Body of pancreas (tissue), 4 donors: ENCODE results near the gene TNFRSF12A.

Source experiments
- POLR2A ChIP-seq, 3 donors: fragments of 450-650 bp; IDR thresholded peaks; one replicate each; pipeline ENCODE4 v1.6.1; 2016; ENCODE audit warnings: antibody characterized with exemption in 3 of 3, mild to moderate bottlenecking in 2 of 3
- TF ChIP-seq, protein P1 (sequence below), 7 experiments: fragments of 450-650 bp in 4 of 7; fragments of 200-600 bp in 3 of 7; sonication (generic) in 3 of 7; IDR thresholded peaks; one replicate each; pipeline ENCODE4 v1.5.1; 2016 to 2019; ENCODE audit warnings: antibody characterized with exemption in 7 of 7

DNA sequence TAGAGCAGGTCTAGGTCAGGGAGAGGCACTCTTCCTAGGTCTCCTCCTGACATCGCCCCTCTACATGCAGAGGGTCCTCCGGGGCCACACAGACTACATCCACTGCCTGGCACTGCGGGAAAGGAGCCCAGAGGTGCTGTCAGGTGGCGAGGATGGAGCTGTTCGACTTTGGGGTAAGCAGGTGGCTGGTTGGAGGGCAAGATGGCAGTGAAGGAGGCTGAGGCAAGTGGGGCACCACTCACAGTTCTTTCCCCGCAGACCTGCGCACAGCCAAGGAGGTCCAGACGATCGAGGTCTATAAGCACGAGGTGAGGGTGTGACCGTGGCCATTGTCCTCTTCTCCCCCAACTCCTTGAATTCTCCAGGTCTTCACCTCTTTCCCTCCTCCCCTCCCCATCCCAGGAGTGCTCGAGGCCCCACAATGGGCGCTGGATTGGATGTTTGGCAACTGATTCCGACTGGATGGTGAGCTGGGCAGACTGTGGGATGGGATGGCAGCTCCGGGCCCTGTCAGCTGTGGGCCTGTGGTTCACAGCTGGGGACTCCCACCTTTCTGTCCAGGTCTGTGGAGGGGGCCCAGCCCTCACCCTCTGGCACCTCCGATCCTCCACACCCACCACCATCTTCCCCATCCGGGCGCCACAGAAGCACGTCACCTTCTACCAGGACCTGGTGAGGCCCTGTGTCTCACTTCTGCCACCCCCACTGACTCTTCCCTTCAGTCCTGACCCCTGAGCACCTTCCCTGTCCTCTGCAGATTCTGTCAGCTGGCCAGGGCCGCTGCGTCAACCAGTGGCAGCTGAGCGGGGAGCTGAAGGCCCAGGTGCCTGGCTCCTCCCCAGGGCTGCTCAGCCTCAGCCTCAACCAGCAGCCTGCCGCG is 6.7 kb downstream of the TNFRSF12A start:
- TF ChIP-seq, protein P1, sequence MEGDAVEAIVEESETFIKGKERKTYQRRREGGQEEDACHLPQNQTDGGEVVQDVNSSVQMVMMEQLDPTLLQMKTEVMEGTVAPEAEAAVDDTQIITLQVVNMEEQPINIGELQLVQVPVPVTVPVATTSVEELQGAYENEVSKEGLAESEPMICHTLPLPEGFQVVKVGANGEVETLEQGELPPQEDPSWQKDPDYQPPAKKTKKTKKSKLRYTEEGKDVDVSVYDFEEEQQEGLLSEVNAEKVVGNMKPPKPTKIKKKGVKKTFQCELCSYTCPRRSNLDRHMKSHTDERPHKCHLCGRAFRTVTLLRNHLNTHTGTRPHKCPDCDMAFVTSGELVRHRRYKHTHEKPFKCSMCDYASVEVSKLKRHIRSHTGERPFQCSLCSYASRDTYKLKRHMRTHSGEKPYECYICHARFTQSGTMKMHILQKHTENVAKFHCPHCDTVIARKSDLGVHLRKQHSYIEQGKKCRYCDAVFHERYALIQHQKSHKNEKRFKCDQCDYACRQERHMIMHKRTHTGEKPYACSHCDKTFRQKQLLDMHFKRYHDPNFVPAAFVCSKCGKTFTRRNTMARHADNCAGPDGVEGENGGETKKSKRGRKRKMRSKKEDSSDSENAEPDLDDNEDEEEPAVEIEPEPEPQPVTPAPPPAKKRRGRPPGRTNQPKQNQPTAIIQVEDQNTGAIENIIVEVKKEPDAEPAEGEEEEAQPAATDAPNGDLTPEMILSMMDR (IDR thresholded peaks at IDR 0.05): no peak
- no peak for TF ChIP-seq POLR2A (IDR thresholded peaks at IDR 0.05)
